ENCODE results near the gene UBE2H.
"Not testable (repeated sequence)": the region's sequence is repeated elsewhere in the genome, so short reads cannot be mapped to it uniquely, and the experiment has no call there.

The UBE2H gene

GRCh38 chr7:129911790-129912189 is 41.0 kb downstream of the UBE2H start:
- DNase-seq: no peak

- no peak for DNase-seq
Observed at GRCh38 chr7:129909669-129910068, 43.1 kb downstream of the UBE2H start.

GRCh38 chr7:129908181-129908580 is 44.6 kb downstream of the UBE2H start:
- DNase-seq: no peak

GRCh38 chr7:129907122-129907736 is 45.5 kb downstream of the UBE2H start:
- DNase-seq: no peak

GRCh38 chr7:129906700-129907099 is 46.1 kb downstream of the UBE2H start:
- DNase-seq: no peak

- DNase-seq: no peak
Observed at GRCh38 chr7:129903935-129904334, 48.8 kb downstream of the UBE2H start.

- no peak for DNase-seq
Observed at GRCh38 chr7:129902788-129903422, 49.9 kb downstream of the UBE2H start.

GRCh38 chr7:129898502-129899160 is 54.1 kb downstream of the UBE2H start:
- no peak for DNase-seq

- DNase-seq: no peak
Observed at GRCh38 chr7:129898007-129898406, 54.8 kb downstream of the UBE2H start.

- no peak for DNase-seq
Observed at GRCh38 chr7:129896568-129897382, 56.0 kb downstream of the UBE2H start.

- DNase-seq: not testable (repeated sequence)
Observed at GRCh38 chr7:129894184-129894583, 58.6 kb downstream of the UBE2H start.

- DNase-seq: no peak
Observed at GRCh38 chr7:129890090-129890489, 62.7 kb downstream of the UBE2H start.

GRCh38 chr7:129889133-129889844 is 63.5 kb downstream of the UBE2H start:
- no peak for DNase-seq

- no peak for DNase-seq
Observed at GRCh38 chr7:129887865-129888264, 64.9 kb downstream of the UBE2H start.

GRCh38 chr7:129886818-129887186 is 66.0 kb downstream of the UBE2H start:
- no peak for DNase-seq

- no peak for DNase-seq
Observed at GRCh38 chr7:129886167-129886817, 66.5 kb downstream of the UBE2H start.

GRCh38 chr7:129884495-129884894 is 68.3 kb downstream of the UBE2H start:
- DNase-seq: no peak

GRCh38 chr7:129883151-129883550 is 69.6 kb downstream of the UBE2H start:
- no peak for DNase-seq

GRCh38 chr7:129882531-129882930 is 70.2 kb downstream of the UBE2H start:
- no peak for DNase-seq

- DNase-seq: no peak
Observed at GRCh38 chr7:129877146-129877792, 75.5 kb downstream of the UBE2H start.

- no peak for DNase-seq
Observed at GRCh38 chr7:129875745-129876411, 76.9 kb downstream of the UBE2H start.
